ENCODE measurements around the gene KIF19.

The KIF19 gene

DNA sequence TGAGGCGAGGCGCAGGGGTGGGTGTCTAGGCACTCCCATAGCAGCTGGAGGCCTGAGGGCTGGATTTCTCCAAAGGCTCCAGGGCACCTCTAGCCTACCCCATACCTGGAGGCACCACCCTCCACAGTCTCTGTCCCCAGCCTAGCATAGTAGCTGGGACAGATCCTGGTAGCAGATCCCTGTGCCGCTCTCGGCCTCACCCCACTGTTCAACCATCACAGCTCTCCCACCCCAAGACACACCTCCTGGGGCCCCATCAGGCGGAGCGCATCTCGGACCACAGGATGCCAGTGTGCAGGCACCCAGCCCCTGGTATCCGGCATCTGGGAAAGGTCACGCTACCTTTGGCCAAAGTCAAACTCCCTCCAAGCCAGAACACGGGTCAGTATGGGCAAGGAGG lies 28.5 kb downstream of the KIF19 start:
- no peak overlapping the region for H2AFZ ChIP-seq (ENCODE audit: low read depth, low read length)
- no peaks in the 10 kb centered on the region; the same call in 1 of the 2 replicates for H3K27me3 ChIP-seq (ENCODE audit: low read depth, low read length)
- H3K4me3 ChIP-seq (ENCODE audit: low read length): no peak overlapping the region
- TF ChIP-seq EZH2phosphoT487 (IDR thresholded peaks at IDR 0.05; ENCODE audit: low read depth) (no peak), CTCF (IDR thresholded peaks at IDR 0.05; ENCODE audit: low read depth, low read length) (no peak)
- no peaks in the 10 kb centered on the region for H3K9me3 ChIP-seq (ENCODE audit: insufficient read depth, low read length)
- no peaks in the 10 kb centered on the region for H3K36me3 ChIP-seq (replicated peaks; ENCODE audit: low read depth, low read length)
- H3K79me2 ChIP-seq (ENCODE audit: low read length): no peaks in the 10 kb centered on the region
- no peaks in the 10 kb centered on the region for H3K4me1 ChIP-seq (ENCODE audit: low read length)
- no peaks in the 10 kb centered on the region for H4K20me1 ChIP-seq (ENCODE audit: insufficient read depth, low read length)
- no peak overlapping the region for H3K4me2 ChIP-seq (ENCODE audit: low read length)
- H3K27ac ChIP-seq (ENCODE audit: low read length): no peak overlapping the region
- no peak overlapping the region for H3K9ac ChIP-seq (ENCODE audit: low read length)

GRCh38 chr17:74355065-74355464 lies 29.0 kb downstream of the KIF19 start:
- Histone ChIP-seq H3K9ac (ENCODE audit: low read length) (no peak overlapping the region), H3K36me3 (replicated peaks; ENCODE audit: low read depth, low read length) (no peaks in the 10 kb centered on the region), H3K4me3 (ENCODE audit: low read length) (no peak overlapping the region), H3K27ac (ENCODE audit: low read length) (no peak overlapping the region), H3K27me3 (ENCODE audit: low read depth, low read length) (no peaks in the 10 kb centered on the region; the same call in 1 of the 2 replicates), H3K4me2 (ENCODE audit: low read length) (no peak overlapping the region), H3K4me1 (ENCODE audit: low read length) (no peaks in the 10 kb centered on the region), H4K20me1 (ENCODE audit: insufficient read depth, low read length) (no peaks in the 10 kb centered on the region), H2AFZ (ENCODE audit: low read depth, low read length) (no peak overlapping the region), H3K9me3 (ENCODE audit: insufficient read depth, low read length) (no peaks in the 10 kb centered on the region), H3K79me2 (ENCODE audit: low read length) (no peaks in the 10 kb centered on the region)
- TF ChIP-seq CTCF (IDR thresholded peaks at IDR 0.05; ENCODE audit: low read depth, low read length) (no peak), EZH2phosphoT487 (IDR thresholded peaks at IDR 0.05; ENCODE audit: low read depth) (no peak)

DNA sequence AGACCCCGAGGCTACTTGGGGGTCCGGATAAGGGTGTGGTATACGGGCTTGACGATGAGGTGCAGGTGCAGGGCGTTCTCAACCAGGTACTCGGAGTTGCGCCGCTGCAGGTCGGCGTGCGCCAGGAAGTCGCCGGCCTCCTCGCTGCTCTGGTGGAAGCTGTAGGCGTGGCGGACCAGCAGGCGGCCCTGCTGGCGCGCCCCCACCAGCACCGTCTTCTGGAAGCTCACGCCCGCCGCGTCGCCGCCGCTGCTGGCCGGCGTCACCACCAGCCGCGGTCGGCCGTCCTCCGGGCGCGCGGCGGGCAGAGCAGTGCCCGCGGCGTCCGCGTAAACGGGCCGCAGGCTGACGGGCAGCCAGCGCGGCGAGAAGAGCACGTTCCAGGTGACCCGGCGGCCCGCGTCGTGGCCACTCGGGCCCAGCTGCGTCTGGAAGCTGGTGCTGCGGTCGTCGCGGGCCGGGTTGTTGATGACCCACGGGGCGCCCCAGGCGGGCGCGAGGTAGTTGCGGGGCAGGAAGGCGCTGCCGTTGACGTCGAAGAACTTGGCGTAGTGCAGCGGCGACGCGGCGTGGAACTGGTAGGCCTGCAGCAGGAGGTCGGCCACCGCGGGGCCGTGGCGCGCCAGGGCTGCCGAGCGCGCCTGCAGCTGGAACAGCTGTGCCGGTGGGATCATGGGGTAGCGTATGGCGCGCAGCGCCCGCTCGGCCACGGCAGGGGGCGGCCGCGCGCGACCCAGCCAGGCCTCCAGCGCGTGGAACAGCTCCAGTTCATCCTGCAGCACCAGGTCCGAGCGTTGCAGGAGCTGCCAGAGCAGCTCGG lies 30.8 kb downstream of the KIF19 start:
- no peaks in the 10 kb centered on the region for H3K79me2 ChIP-seq (ENCODE audit: low read length)
- TF ChIP-seq CTCF (IDR thresholded peaks at IDR 0.05; ENCODE audit: low read depth, low read length): no peak
- TF ChIP-seq EZH2phosphoT487 (IDR thresholded peaks at IDR 0.05; ENCODE audit: low read depth): no peak
- H3K4me2 ChIP-seq (ENCODE audit: low read length): no peak overlapping the region
- no peak overlapping the region for H3K4me3 ChIP-seq (ENCODE audit: low read length)
- H3K4me1 ChIP-seq (ENCODE audit: low read length): no peaks in the 10 kb centered on the region
- no peaks in the 10 kb centered on the region for H4K20me1 ChIP-seq (ENCODE audit: insufficient read depth, low read length)
- no peaks in the 10 kb centered on the region; the same call in 1 of the 2 replicates for H3K27me3 ChIP-seq (ENCODE audit: low read depth, low read length)
- H3K9ac ChIP-seq (ENCODE audit: low read length): no peak overlapping the region
- no peak overlapping the region for H3K27ac ChIP-seq (ENCODE audit: low read length)
- no peak overlapping the region for H2AFZ ChIP-seq (ENCODE audit: low read depth, low read length)
- H3K9me3 ChIP-seq (ENCODE audit: insufficient read depth, low read length): no peaks in the 10 kb centered on the region
- H3K36me3 ChIP-seq (replicated peaks; ENCODE audit: low read depth, low read length): no peaks in the 10 kb centered on the region

GRCh38 chr17:74357466-74357809 lies 31.4 kb downstream of the KIF19 start:
- Histone ChIP-seq H2AFZ (ENCODE audit: low read depth, low read length) (no peak overlapping the region), H3K27me3 (ENCODE audit: low read depth, low read length) (no peaks in the 10 kb centered on the region; the same call in 1 of the 2 replicates), H3K9ac (ENCODE audit: low read length) (no peak overlapping the region), H3K9me3 (ENCODE audit: insufficient read depth, low read length) (no peaks in the 10 kb centered on the region), H3K4me2 (ENCODE audit: low read length) (no peak overlapping the region), H3K27ac (ENCODE audit: low read length) (no peak overlapping the region), H3K36me3 (replicated peaks; ENCODE audit: low read depth, low read length) (no peaks in the 10 kb centered on the region), H3K79me2 (ENCODE audit: low read length) (no peaks in the 10 kb centered on the region), H3K4me1 (ENCODE audit: low read length) (no peaks in the 10 kb centered on the region), H3K4me3 (ENCODE audit: low read length) (no peak overlapping the region), H4K20me1 (ENCODE audit: insufficient read depth, low read length) (no peaks in the 10 kb centered on the region)
- TF ChIP-seq CTCF (IDR thresholded peaks at IDR 0.05; ENCODE audit: low read depth, low read length) (no peak), EZH2phosphoT487 (IDR thresholded peaks at IDR 0.05; ENCODE audit: low read depth) (no peak)
